ENCODE data around the gene FRAS1. TPM values are rescaled to one million over a fixed set of nuclear protein-coding genes. Genes with fewer than 3 reads are reported as not detected.

Gene FRAS1
- total RNA-seq, 2 experiments from 2014 or later, result 0.09 TPM; not detected in 1

- DNase-seq (no peak), ATAC-seq (no peak)
- Mint-ChIP-seq H3K4me3 (no peak overlapping the region), H3K4me1 (no peaks in the 10 kb centered on the region), H3K36me3 (ENCODE audit: low read depth) (no peaks in the 10 kb centered on the region), H3K27ac (no peak overlapping the region), H3K27me3 (peaks cover 2% of the 10 kb centered on the region), H3K9me3 (ENCODE audit: low read depth) (no peaks in the 10 kb centered on the region)
- CTCF ChIA-PET, result interaction anchor here (0.8 to 1.1 kb wide), 2 partner anchors 71 to 525 kb away, joined by 3 read pairs; no protein-coding TSS in a partner anchor
- POLR2A ChIA-PET, result no interaction called here
- intact Hi-C loops (cut with DNase I, micrococcal nuclease), result loop anchor here (10.0 kb wide), 2 partner anchors 464 to 524 kb away; partner anchors contain the start of gene FRAS1 (in 1 of the 2)
Observed at GRCh38 chr4:78518561-78518960, 461.4 kb downstream of the FRAS1 start.

- Mint-ChIP-seq H3K27me3 (peaks cover 2% of the 10 kb centered on the region), H3K4me1 (no peaks in the 10 kb centered on the region), H3K9me3 (ENCODE audit: low read depth) (no peaks in the 10 kb centered on the region), H3K27ac (no peak overlapping the region), H3K36me3 (ENCODE audit: low read depth) (no peaks in the 10 kb centered on the region), H3K4me3 (no peak overlapping the region)
- intact Hi-C loops (cut with DNase I, micrococcal nuclease), result loop anchor here (1.0 to 10.0 kb wide), 3 partner anchors 465 to 561 kb away; partner anchors contain the start of gene FRAS1 (in 1 of the 2)
- ATAC-seq (no peak), DNase-seq (no peak)
- ChIA-PET POLR2A (no interaction called here), CTCF (interaction anchor here (0.6 kb wide), 1 partner anchor 246 kb away, joined by 3 read pairs; no protein-coding TSS in a partner anchor)
Observed at GRCh38 chr4:78519962-78520361, 462.8 kb downstream of the FRAS1 start.

DNA sequence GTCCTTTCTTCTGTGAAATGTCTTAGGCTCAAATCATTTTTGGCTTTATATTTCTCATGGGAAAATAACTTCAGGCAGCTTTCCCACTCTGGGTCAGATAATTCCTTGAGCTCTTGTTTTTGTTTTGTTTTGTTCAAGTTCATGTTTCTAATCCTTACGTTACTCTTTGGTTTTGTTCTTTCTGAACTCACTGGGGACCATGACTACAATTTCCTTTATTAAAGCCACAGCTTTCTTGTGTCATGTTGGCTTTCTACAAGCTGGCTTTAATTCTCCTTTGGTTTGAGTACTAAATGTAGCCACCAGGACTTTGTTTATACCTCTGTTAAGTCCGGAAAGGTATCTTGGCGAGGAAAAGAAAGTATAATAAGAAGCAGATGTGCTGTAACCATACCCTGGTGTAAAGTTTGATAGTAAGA, 463.7 kb downstream of the FRAS1 start:
- Mint-ChIP-seq H3K36me3 (ENCODE audit: low read depth) (no peaks in the 10 kb centered on the region), H3K4me1 (no peaks in the 10 kb centered on the region), H3K9me3 (ENCODE audit: low read depth) (no peaks in the 10 kb centered on the region), H3K4me3 (no peak overlapping the region), H3K27me3 (peaks cover 2% of the 10 kb centered on the region), H3K27ac (no peak overlapping the region)
- intact Hi-C loops (cut with DNase I, micrococcal nuclease), result no loop called here
- DNase-seq (no peak), ATAC-seq (no peak)
- POLR2A ChIA-PET, result no interaction called here
- CTCF ChIA-PET, result interaction anchor here (0.6 to 0.8 kb wide), 3 partner anchors 8 to 1270 kb away, joined by 3 read pairs; no protein-coding TSS in a partner anchor

GRCh38 chr4:78524009-78524408, 466.9 kb downstream of the FRAS1 start:
- H3K27me3 Mint-ChIP-seq, result peaks cover 2% of the 10 kb centered on the region
- POLR2A ChIA-PET, result no interaction called here
- intact Hi-C loops (cut with DNase I, micrococcal nuclease), result no loop called here
- H3K9me3 Mint-ChIP-seq (ENCODE audit: low read depth), result no peaks in the 10 kb centered on the region
- no peak overlapping the region for H3K4me3 Mint-ChIP-seq
- ATAC-seq (no peak), DNase-seq (no peak)
- CTCF ChIA-PET, result no interaction called here
- H3K36me3 Mint-ChIP-seq (ENCODE audit: low read depth), result no peaks in the 10 kb centered on the region
- H3K4me1 Mint-ChIP-seq, result no peaks in the 10 kb centered on the region
- no peak overlapping the region for H3K27ac Mint-ChIP-seq

DNA sequence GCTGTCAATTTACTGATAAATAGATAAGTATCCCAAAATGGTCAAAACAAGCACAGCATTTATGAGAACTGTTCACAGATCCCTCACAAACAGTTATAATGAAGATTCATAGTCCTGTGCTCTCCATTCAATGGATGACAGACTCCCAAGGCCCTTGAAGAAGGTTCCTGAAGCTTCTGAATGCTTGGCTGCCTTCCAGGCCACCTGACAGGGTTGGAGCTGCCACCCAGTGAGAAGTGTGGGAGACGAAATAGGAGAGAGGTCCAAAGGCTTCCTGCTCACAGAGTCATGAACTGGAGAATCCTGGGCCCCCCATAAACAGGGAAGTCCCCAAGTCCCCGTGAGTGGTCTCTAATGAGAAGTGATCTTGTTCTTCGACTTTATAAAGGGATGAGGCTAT, 468.4 kb downstream of the FRAS1 start:
- intact Hi-C loops (cut with DNase I, micrococcal nuclease), result no loop called here
- ChIA-PET POLR2A (no interaction called here), CTCF (no interaction called here)
- Mint-ChIP-seq H3K9me3 (ENCODE audit: low read depth) (no peaks in the 10 kb centered on the region), H3K36me3 (ENCODE audit: low read depth) (no peaks in the 10 kb centered on the region), H3K4me3 (no peak overlapping the region), H3K4me1 (no peaks in the 10 kb centered on the region), H3K27me3 (no peaks in the 10 kb centered on the region), H3K27ac (no peak overlapping the region)
- DNase-seq, result no peak
- no peak for ATAC-seq

GRCh38 chr4:78527103-78527502, 470.0 kb downstream of the FRAS1 start:
- POLR2A ChIA-PET, result interaction anchor here (0.5 kb wide), 1 partner anchor 152 kb away, joined by 6 read pairs; no protein-coding TSS in a partner anchor
- no peaks in the 10 kb centered on the region for H3K27me3 Mint-ChIP-seq
- ATAC-seq, result no peak
- no peaks in the 10 kb centered on the region for H3K9me3 Mint-ChIP-seq (ENCODE audit: low read depth)
- intact Hi-C loops (cut with DNase I, micrococcal nuclease), result no loop called here
- H3K36me3 Mint-ChIP-seq (ENCODE audit: low read depth), result no peaks in the 10 kb centered on the region
- no peak overlapping the region for H3K4me3 Mint-ChIP-seq
- no peak overlapping the region for H3K27ac Mint-ChIP-seq
- CTCF ChIA-PET, result no interaction called here
- no peak for DNase-seq
- no peaks in the 10 kb centered on the region for H3K4me1 Mint-ChIP-seq

- DNase-seq (no peak), ATAC-seq (no peak)
- intact Hi-C loops (cut with DNase I, micrococcal nuclease), result no loop called here
- no peaks in the 10 kb centered on the region for H3K36me3 Mint-ChIP-seq (ENCODE audit: low read depth)
- CTCF ChIA-PET, result interaction anchor here (0.9 kb wide), 1 partner anchor 12 kb away, joined by 3 read pairs; no protein-coding TSS in a partner anchor
- H3K27me3 Mint-ChIP-seq, result no peaks in the 10 kb centered on the region
- no peaks in the 10 kb centered on the region for H3K4me1 Mint-ChIP-seq
- no peak overlapping the region for H3K27ac Mint-ChIP-seq
- POLR2A ChIA-PET, result interaction anchor here (0.5 kb wide), 1 partner anchor 152 kb away, joined by 6 read pairs; no protein-coding TSS in a partner anchor
- no peaks in the 10 kb centered on the region for H3K9me3 Mint-ChIP-seq (ENCODE audit: low read depth)
- no peak overlapping the region for H3K4me3 Mint-ChIP-seq
Observed at GRCh38 chr4:78527555-78527954, 470.4 kb downstream of the FRAS1 start.

GRCh38 chr4:78528327-78528726, 471.2 kb downstream of the FRAS1 start:
- Mint-ChIP-seq H3K27me3 (no peaks in the 10 kb centered on the region), H3K4me3 (no peak overlapping the region), H3K36me3 (ENCODE audit: low read depth) (no peaks in the 10 kb centered on the region), H3K4me1 (no peaks in the 10 kb centered on the region), H3K27ac (no peak overlapping the region), H3K9me3 (ENCODE audit: low read depth) (no peaks in the 10 kb centered on the region)
- DNase-seq (no peak), ATAC-seq (no peak)
- ChIA-PET POLR2A (no interaction called here), CTCF (interaction anchor here (0.9 kb wide), 1 partner anchor 12 kb away, joined by 3 read pairs; no protein-coding TSS in a partner anchor)
- intact Hi-C loops (cut with DNase I, micrococcal nuclease), result no loop called here

DNA sequence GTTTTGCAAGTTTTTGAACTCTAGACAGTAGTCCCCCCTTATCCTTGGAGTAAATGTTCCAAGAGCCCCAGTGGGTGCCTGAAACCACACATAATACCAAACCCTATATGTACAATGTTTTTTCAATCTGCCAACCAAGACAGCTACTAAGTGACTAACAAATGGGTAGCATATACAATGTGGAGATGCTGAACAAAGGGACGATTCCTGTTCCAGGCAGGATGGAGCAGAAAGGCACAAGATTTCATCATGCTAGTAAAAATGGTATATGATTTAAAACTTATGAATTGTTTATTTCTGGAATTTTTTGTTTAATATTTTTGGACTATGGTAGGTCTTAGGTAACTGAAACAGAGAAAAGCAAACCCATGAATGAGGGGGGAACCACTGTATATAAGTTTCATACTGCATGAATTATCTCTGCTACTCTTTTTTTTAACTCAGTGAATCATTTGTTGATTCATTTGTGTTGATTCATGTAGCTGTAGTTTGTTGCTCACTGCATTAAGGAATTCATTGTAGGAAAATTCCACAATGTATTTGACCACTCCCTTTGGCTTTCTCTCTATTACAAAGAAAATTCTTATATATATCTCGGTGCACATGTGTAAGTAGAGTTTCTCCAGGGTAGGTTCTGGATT, 472.6 kb downstream of the FRAS1 start:
- DNase-seq, result no peak
- ATAC-seq, result no peak
- no peaks in the 10 kb centered on the region for H3K27me3 Mint-ChIP-seq
- intact Hi-C loops (cut with DNase I, micrococcal nuclease), result no loop called here
- ChIA-PET CTCF (no interaction called here), POLR2A (no interaction called here)
- H3K36me3 Mint-ChIP-seq (ENCODE audit: low read depth), result no peaks in the 10 kb centered on the region
- H3K27ac Mint-ChIP-seq, result no peak overlapping the region
- no peaks in the 10 kb centered on the region for H3K9me3 Mint-ChIP-seq (ENCODE audit: low read depth)
- no peaks in the 10 kb centered on the region for H3K4me1 Mint-ChIP-seq
- no peak overlapping the region for H3K4me3 Mint-ChIP-seq

DNA sequence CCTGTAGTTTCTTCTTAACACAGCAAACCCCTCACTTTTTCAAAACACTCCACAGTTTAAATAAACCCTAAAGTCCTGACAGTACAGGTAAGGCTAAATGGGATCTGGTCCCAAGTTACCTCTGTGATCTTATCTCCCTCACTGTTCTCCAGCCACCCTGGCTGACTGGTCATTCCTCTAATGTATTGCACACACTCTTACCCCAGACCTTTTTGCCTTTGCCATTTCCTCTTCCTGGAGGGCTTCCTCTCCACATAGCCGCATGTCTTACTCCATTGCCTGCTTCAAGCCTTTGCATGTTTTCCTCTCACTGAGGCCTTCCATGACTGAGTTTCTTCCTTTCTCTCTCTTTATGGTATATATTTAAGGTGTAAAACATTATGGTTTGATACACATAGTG, 474.9 kb downstream of the FRAS1 start:
- Mint-ChIP-seq H3K27me3 (no peaks in the 10 kb centered on the region), H3K27ac (no peak overlapping the region), H3K36me3 (ENCODE audit: low read depth) (no peaks in the 10 kb centered on the region), H3K4me3 (no peak overlapping the region), H3K4me1 (no peaks in the 10 kb centered on the region), H3K9me3 (ENCODE audit: low read depth) (no peaks in the 10 kb centered on the region)
- DNase-seq (no peak), ATAC-seq (no peak)
- POLR2A ChIA-PET, result no interaction called here
- CTCF ChIA-PET, result interaction anchor here (0.6 kb wide), 1 partner anchor 1257 kb away, joined by 3 read pairs; no protein-coding TSS in a partner anchor
- intact Hi-C loops (cut with DNase I, micrococcal nuclease), result no loop called here

- H3K27ac Mint-ChIP-seq, result no peak overlapping the region
- DNase-seq (no peak), ATAC-seq (no peak)
- H3K9me3 Mint-ChIP-seq (ENCODE audit: low read depth), result no peaks in the 10 kb centered on the region
- H3K36me3 Mint-ChIP-seq (ENCODE audit: low read depth), result no peaks in the 10 kb centered on the region
- no peaks in the 10 kb centered on the region for H3K4me1 Mint-ChIP-seq
- intact Hi-C loops (cut with DNase I, micrococcal nuclease), result no loop called here
- ChIA-PET POLR2A (no interaction called here), CTCF (interaction anchor here (0.6 kb wide), 1 partner anchor 428 kb away, joined by 4 read pairs; no protein-coding TSS in a partner anchor)
- no peak overlapping the region for H3K4me3 Mint-ChIP-seq
- peaks cover 3% of the 10 kb centered on the region for H3K27me3 Mint-ChIP-seq
Observed at GRCh38 chr4:78533854-78534253, 476.7 kb downstream of the FRAS1 start.

GRCh38 chr4:78534286-78534955, 477.3 kb downstream of the FRAS1 start:
- POLR2A ChIA-PET, result no interaction called here
- Mint-ChIP-seq H3K36me3 (ENCODE audit: low read depth) (no peaks in the 10 kb centered on the region), H3K27ac (no peak overlapping the region), H3K4me1 (no peaks in the 10 kb centered on the region), H3K4me3 (no peak overlapping the region), H3K27me3 (peaks cover 3% of the 10 kb centered on the region), H3K9me3 (ENCODE audit: low read depth) (no peaks in the 10 kb centered on the region)
- ATAC-seq (no peak), DNase-seq (no peak)
- CTCF ChIA-PET, result no interaction called here
- intact Hi-C loops (cut with DNase I, micrococcal nuclease), result no loop called here
